K562 (cell line): Measurements from ENCODE around the gene C11orf58. TPM values are rescaled to one million over a fixed set of nuclear protein-coding genes. Genes with fewer than 3 reads are reported as not detected.
A peak's percentile ranks its signal among the peaks of the same experiment; 100 is the strongest.

Experiments used
- ATAC-seq: fragments of 200-7000 bp; cut with Tn5 transposase; 3 replicates; pipeline ENCODE4 v1.9.1; 2020; ENCODE audit warnings: moderate library complexity
- BruUV-seq: library from RNA; stranded (reverse); fragments of 400-500 nt; replicated peaks from 2 replicates; lab custom pipeline; 2021; lab: Mats Ljungman, UMichigan
- CTCF ChIA-PET: fragments of 300-600 bp; formaldehyde crosslinking; extraction: SDS; loops from one replicate; lab custom pipeline; 2021; ENCODE audit warnings: low intra/inter-chr PET ratio; lab: Yijun Ruan, JAX
- POLR2A ChIA-PET: fragments of 300-600, 350-650 bp; sonication (Branson Sonifier 250); formaldehyde crosslinking; extraction: SDS; loops from one replicate; lab custom pipeline; 2021; ENCODE audit warnings: antibody characterized with exemption, inconsistent platforms; lab: Yijun Ruan, JAX
- DNase-seq, 4 experiments: peaks; one replicate each; pipeline versions ENCODE4 v3.0.0 to v3.0.0-alpha.2; 2011 to 2018; ENCODE audit warnings: low spot score in 3 of 4, mixed read lengths in 3 of 4; ENCODE audit errors: extremely low read depth in 1 of 4
- FAIRE-seq: peaks from 2 replicates; lab custom pipeline; 2011; peaks lifted over from hg19 to GRCh38; lab: Jason Lieb, UNC
- H2AFZ ChIP-seq: 2 replicates; pipeline ENCODE4 v1.6.0; 2011; ENCODE audit warnings: low read depth, low read length, control low read depth, inconsistent platforms
- H3K27ac ChIP-seq: fragments of 200-600 bp; 3 replicates; pipeline ENCODE4 v1.8.0; 2011; ENCODE audit warnings: low read depth, mild to moderate bottlenecking, control low read depth, inconsistent platforms, low read length, moderate library complexity, mixed read lengths; ENCODE audit errors: extremely low read depth
- H3K27me3 ChIP-seq, 2 experiments: fragments of 300-600 bp in 1 of 2; 2 replicates in 1 of 2; 3 replicates in 1 of 2; pipeline versions ENCODE4 v1.6.0 to v1.8.0; 2011; ENCODE audit warnings: inconsistent platforms in 2 of 2, low read length in 2 of 2, mild to moderate bottlenecking in 1 of 2, mixed read lengths in 1 of 2, moderate library complexity in 1 of 2; ENCODE audit not compliant: control insufficient read depth in 2 of 2, insufficient read depth in 2 of 2
- H3K36me3 ChIP-seq: fragments of 300-600 bp; 3 replicates; pipeline ENCODE4 v1.8.0; 2011; ENCODE audit warnings: mild to moderate bottlenecking, low read length, inconsistent platforms; ENCODE audit not compliant: control insufficient read depth, insufficient read depth
- H3K4me1 ChIP-seq, 2 experiments: fragments of 200-600 bp in 1 of 2; replicated peaks in 1 of 2; 2 replicates in 1 of 2; 3 replicates in 1 of 2; pipeline versions ENCODE4 v1.5.1 to v1.8.0; 2011; ENCODE audit warnings: inconsistent platforms in 2 of 2, low read length in 2 of 2, mild to moderate bottlenecking in 1 of 2, mixed read lengths in 1 of 2, moderate library complexity in 1 of 2; ENCODE audit not compliant: control insufficient read depth in 2 of 2, insufficient read depth in 2 of 2
- H3K4me2 ChIP-seq: 2 replicates; pipeline ENCODE4 v1.6.1; 2011; ENCODE audit warnings: low read length, control low read depth, inconsistent platforms, mixed read lengths; ENCODE audit not compliant: insufficient read depth
- H3K4me3 ChIP-seq: fragments of 200-600 bp; sonication (generic), shearing (Covaris generic); 2 replicates; pipeline ENCODE4 v1.5.1; 2016; ENCODE audit warnings: control low read depth, inconsistent platforms
- H3K79me2 ChIP-seq: fragments of 200-600 bp; 3 replicates; pipeline ENCODE4 v1.8.0; 2011; ENCODE audit warnings: low read length, inconsistent platforms; ENCODE audit not compliant: control insufficient read depth, insufficient read depth
- H3K9ac ChIP-seq, 2 experiments: 2 replicates each; pipeline versions ENCODE4 v1.6.0 to v1.6.1; 2011; ENCODE audit warnings: low read depth in 2 of 2, low read length in 2 of 2, control low read depth in 1 of 2, inconsistent platforms in 1 of 2, mild to moderate bottlenecking in 1 of 2, mixed read lengths in 1 of 2; ENCODE audit not compliant: insufficient read depth in 1 of 2
- H3K9me1 ChIP-seq: one replicate; pipeline ENCODE4 v1.6.0; 2011; ENCODE audit warnings: inconsistent platforms, mild to moderate bottlenecking, low read length, moderate library complexity; ENCODE audit not compliant: control insufficient read depth, insufficient read depth
- H3K9me3 ChIP-seq: replicated peaks from 2 replicates; pipeline ENCODE4 v1.5.1; 2011; ENCODE audit warnings: low read depth, low read length, inconsistent platforms; ENCODE audit not compliant: control insufficient read depth, insufficient read depth
- H4K20me1 ChIP-seq: replicated peaks from 2 replicates; pipeline ENCODE4 v1.6.1; 2011; ENCODE audit warnings: low read length, inconsistent platforms, mixed read lengths; ENCODE audit not compliant: control insufficient read depth, insufficient read depth
- CTBP1 ChIP-seq: fragments of 450-650 bp; IDR thresholded peaks from 2 replicates; pipeline ENCODE4 v1.6.1; 2016; ENCODE audit warnings: borderline replicate concordance
- FOXP1 ChIP-seq: sonication (generic); formaldehyde crosslinking; IDR thresholded peaks from 2 replicates; pipeline ENCODE4 v1.8.0; 2022; ENCODE audit warnings: mild to moderate bottlenecking, missing genetic modification reagents
- HDGF ChIP-seq: fragments of 450-650 bp; IDR thresholded peaks from 2 replicates; pipeline ENCODE4 v1.6.1; 2016
- HNRNPK ChIP-seq: fragments of 200-400 bp; formaldehyde crosslinking; IDR thresholded peaks from one replicate; pipeline ENCODE4 v1.6.1; 2018; ENCODE audit warnings: mild to moderate bottlenecking, low read depth, low read length; ENCODE audit not compliant: poor library complexity, severe bottlenecking
- RERE ChIP-seq: sonication (generic); formaldehyde crosslinking; IDR thresholded peaks from 2 replicates; pipeline ENCODE4 v1.8.0; 2023; ENCODE audit warnings: missing genetic modification reagents, mild to moderate bottlenecking, borderline replicate concordance
- SIN3A ChIP-seq, 2 experiments: fragments of 150-350 bp in 1 of 2; IDR thresholded peaks; 2 replicates each; pipeline ENCODE4 v1.6.1; 2011 to 2016; ENCODE audit warnings: borderline replicate concordance in 2 of 2, low read depth in 2 of 2, low read length in 2 of 2, mild to moderate bottlenecking in 2 of 2, moderate library complexity in 2 of 2; ENCODE audit not compliant: control insufficient read depth in 1 of 2
- SMARCC2 ChIP-seq: fragments of 450-650 bp; IDR thresholded peaks from 2 replicates; pipeline ENCODE4 v1.6.1; 2017; ENCODE audit warnings: antibody characterized with exemption, moderate library complexity, mild to moderate bottlenecking, low read depth
- ZBTB7A ChIP-seq: IDR thresholded peaks from 2 replicates; pipeline ENCODE4 v1.6.1; 2011; ENCODE audit warnings: low read depth, mild to moderate bottlenecking, low read length, moderate library complexity, borderline replicate concordance; ENCODE audit not compliant: control insufficient read depth
- ZNF165 ChIP-seq: fragments of 250-450 bp; sonication (Bioruptor Pico); IDR thresholded peaks from 2 replicates; pipeline ENCODE4 v1.4.0; 2020; ENCODE audit warnings: borderline replicate concordance
- ZSCAN29 ChIP-seq: fragments of 450-650 bp; IDR thresholded peaks from 2 replicates; pipeline ENCODE4 v1.6.1; 2017
- WGBS: fragments of 100-300 bp; shearing (Covaris generic); methylation state at CpG from one replicate; pipeline ENCODE4 v1.1.6; 2016; ENCODE audit warnings: low coverage, mixed read lengths; ENCODE audit not compliant: insufficient coverage; ENCODE audit errors: missing lambda C conversion rate; 5-methylcytosine and 5-hydroxymethylcytosine counted together
- in situ Hi-C: fragments of 300-500 bp; cut with MboI; formaldehyde crosslinking; loops from 4 replicates; pipeline ENCODE4 v1.15.0; 2018; ENCODE audit warnings: inconsistent platforms, mixed read lengths
- intact Hi-C: fragments of 100-400 bp; cut with micrococcal nuclease; formaldehyde crosslinking; loops from 2 replicates; pipeline ENCODE4 v1.14.2; 2022
- polyA plus RNA-seq, 8 experiments: library from polyadenylated mRNA; depleted of rRNA in 4 of 8; stranded (reverse) in 5 of 8; unstranded in 3 of 8; fragments of >200 nt; fragmentation: Nextera tagmentation in 2 of 8; fragmentation: Illumina TruSeq in 1 of 8; extraction: Ambion mirVana in 2 of 8; extraction: Trizol in 1 of 8; gene quantifications; 2 replicates each; pipeline versions ENCODE4 v1.2.1 to v1.2.3, GENCODE V29; 2011 to 2014; ENCODE audit warnings: inconsistent platforms in 1 of 8, missing spikeins in 1 of 8
- total RNA-seq, 7 experiments: library from RNA; depleted of rRNA in 6 of 7; stranded (reverse); fragments of >200 nt in 6 of 7; fragmentation: Illumina TruSeq in 2 of 7; extraction: Trizol in 2 of 7; gene quantifications; 2 replicates each; pipeline versions ENCODE4 v1.2.1 to v1.2.3, GENCODE V29; 2011 to 2021; ENCODE audit warnings: low replicate concordance in 1 of 7

The C11orf58 gene
- total and polyA plus RNA-seq, 9 of the 15 experiments (the other 6 are each of a cell fraction or from before 2014, with no cell fraction given): 104 to 421 (median 247) TPM

DNA sequence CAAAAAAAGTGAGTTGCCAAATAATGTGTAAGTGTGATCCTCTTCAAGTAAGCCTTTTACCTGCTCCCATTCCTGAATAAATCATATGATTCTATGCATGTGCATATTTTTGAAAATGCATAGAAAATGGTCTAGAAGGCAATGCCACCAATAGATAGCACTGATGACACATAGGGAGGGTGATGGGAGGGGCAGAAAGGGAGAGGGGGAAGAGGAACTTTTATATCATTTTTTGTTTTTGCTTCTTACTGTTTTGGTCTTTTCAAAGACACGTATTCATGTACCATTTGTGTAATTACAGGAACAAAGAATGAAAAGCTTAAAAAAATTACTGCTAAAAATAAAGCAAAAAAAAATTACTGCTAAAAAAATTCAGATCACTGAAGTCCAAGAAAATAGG lies 60.8 kb downstream of the C11orf58 start:
- Histone ChIP-seq H3K9me1 (no peaks in the 10 kb centered on the region), H3K9me3 (no peaks in the 10 kb centered on the region), H3K36me3 (no peaks in the 10 kb centered on the region), H2AFZ (no peak overlapping the region), H3K4me3 (no peak overlapping the region), H3K27ac (no peak overlapping the region), H3K9ac (no peak overlapping the region), H4K20me1 (no peaks in the 10 kb centered on the region), H3K27me3 (peaks cover 15 to 22% of the 10 kb centered on the region in 2 experiments), H3K4me1 (no peaks in the 10 kb centered on the region; a peak in 1 of 5 replicates), H3K79me2 (no peaks in the 10 kb centered on the region), H3K4me2 (no peak overlapping the region)
- ChIA-PET CTCF (no interaction called here), POLR2A (no interaction called here)
- in situ Hi-C loops (no loop called here), intact Hi-C loops (no loop called here)
- TF ChIP-seq ZBTB7A: no peak
- TF ChIP-seq CTBP1: no peak
- TF ChIP-seq SMARCC2: no peak
- no peak for TF ChIP-seq ZSCAN29
- TF ChIP-seq FOXP1: no peak
- peak; percentile 35 for TF ChIP-seq HNRNPK
- TF ChIP-seq ZNF165: no peak
- DNase-seq: no peak
- BruUV-seq: no TSS peak
- 0% methylated on average over 1 of the region's 1 CpG for WGBS
- no peak for ATAC-seq
- FAIRE-seq: no peak

GRCh38 chr11:16799890-16800289 lies 61.4 kb downstream of the C11orf58 start:
- H3K27ac ChIP-seq: no peak overlapping the region
- POLR2A ChIA-PET: no interaction called here
- no peak overlapping the region for H2AFZ ChIP-seq
- H3K9me3 ChIP-seq: no peaks in the 10 kb centered on the region
- H3K79me2 ChIP-seq: no peaks in the 10 kb centered on the region
- H3K36me3 ChIP-seq: no peaks in the 10 kb centered on the region
- no peaks in the 10 kb centered on the region for H3K9me1 ChIP-seq
- CTCF ChIA-PET: no interaction called here
- no peak overlapping the region for H3K4me3 ChIP-seq
- H4K20me1 ChIP-seq: no peaks in the 10 kb centered on the region
- no peak for ATAC-seq
- DNase-seq: no peak
- no peak for FAIRE-seq
- H3K27me3 ChIP-seq: peaks cover 18 to 22% of the 10 kb centered on the region in 2 experiments
- no peak overlapping the region for H3K4me2 ChIP-seq
- H3K4me1 ChIP-seq: no peaks in the 10 kb centered on the region; a peak in 1 of 5 replicates
- intact Hi-C loops: no loop called here
- H3K9ac ChIP-seq: no peak overlapping the region
- TF ChIP-seq ZBTB7A (no peak), HDGF (no peak), RERE (CRISPR knock-in tag) (no peak), SIN3A (IDR thresholded peaks at IDR 0.05; ENCODE audit: borderline replicate concordance in 2 of 2, control insufficient read depth in 1 of 2, low read depth in 2 of 2, low read length in 2 of 2) (no peak)
- BruUV-seq: no TSS peak
- in situ Hi-C loops: no loop called here
